Astrocyte (in vitro differentiated cells and primary cell): ENCODE measurements around the gene ADCY5.

Source experiments
- CTCF ChIP-seq: IDR thresholded peaks from 2 replicates; pipeline ENCODE4 v1.5.1; 2011; ENCODE audit warnings: low read depth, mild to moderate bottlenecking, inconsistent platforms, low read length, moderate library complexity; ENCODE audit not compliant: insufficient read depth
- EZH2 ChIP-seq: IDR thresholded peaks from 2 replicates; pipeline ENCODE4 v1.6.1; 2012; ENCODE audit warnings: mild to moderate bottlenecking, low read length, inconsistent platforms; ENCODE audit not compliant: insufficient read depth

- TF ChIP-seq CTCF = no peak
- TF ChIP-seq EZH2 = no peak
Observed at GRCh38 chr3:123311201-123311600, 137.7 kb downstream of the ADCY5 start.
